HG02973 (cell line): ENCODE measurements around the gene STK11.

Experiments
- ATAC-seq: cut with Tn5 transposase; IDR thresholded peaks from one replicate; pipeline ENCODE4 v1.9.1; 2021; ENCODE audit warnings: moderate library complexity; ENCODE audit not compliant: unreplicated experiment

Gene STK11, protein sequence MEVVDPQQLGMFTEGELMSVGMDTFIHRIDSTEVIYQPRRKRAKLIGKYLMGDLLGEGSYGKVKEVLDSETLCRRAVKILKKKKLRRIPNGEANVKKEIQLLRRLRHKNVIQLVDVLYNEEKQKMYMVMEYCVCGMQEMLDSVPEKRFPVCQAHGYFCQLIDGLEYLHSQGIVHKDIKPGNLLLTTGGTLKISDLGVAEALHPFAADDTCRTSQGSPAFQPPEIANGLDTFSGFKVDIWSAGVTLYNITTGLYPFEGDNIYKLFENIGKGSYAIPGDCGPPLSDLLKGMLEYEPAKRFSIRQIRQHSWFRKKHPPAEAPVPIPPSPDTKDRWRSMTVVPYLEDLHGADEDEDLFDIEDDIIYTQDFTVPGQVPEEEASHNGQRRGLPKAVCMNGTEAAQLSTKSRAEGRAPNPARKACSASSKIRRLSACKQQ

DNA sequence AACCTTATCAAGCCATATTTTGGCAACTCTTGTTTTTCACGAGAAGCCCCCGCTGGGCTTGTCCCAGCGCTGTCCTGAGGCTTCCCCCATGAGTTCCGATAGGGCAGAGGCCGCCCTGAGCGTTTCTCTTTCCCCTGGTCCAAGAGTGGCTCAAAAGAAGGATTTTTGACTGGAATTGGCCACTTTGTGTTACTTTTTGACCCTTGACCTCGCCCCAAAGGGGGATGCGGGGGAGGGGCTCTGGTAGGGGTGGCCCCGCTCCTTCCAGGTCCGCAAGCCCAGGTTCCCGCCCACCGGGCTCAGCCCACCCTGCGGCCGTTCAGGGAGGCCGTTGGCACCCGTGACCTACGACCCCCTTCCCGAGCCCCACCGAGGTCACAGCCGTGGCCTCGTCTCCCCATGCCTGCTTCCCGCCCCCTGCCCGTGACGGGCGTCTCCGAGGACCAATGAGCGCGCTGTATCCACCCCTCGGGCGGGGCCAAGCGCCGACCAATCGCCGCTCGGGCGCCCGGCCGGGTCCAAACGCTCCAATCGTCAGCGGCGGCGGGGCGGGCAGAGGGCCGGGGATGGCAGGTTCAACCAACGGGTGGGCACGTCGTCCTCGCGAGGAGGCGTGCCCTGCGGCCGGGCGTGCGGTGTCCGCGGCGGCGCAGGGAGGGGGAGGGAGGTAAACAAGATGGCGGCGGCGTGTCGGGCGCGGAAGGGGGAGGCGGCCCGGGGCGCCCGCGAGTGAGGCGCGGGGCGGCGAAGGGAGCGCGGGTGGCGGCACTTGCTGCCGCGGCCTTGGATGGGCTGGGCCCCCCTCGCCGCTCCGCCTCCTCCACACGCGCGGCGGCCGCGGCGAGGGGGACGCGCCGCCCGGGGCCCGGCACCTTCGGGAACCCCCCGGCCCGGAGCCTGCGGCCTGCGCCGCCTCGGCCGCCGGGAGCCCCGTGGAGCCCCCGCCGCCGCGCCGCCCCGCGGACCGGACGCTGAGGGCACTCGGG lies at the start of gene STK11:
STK11 (plus strand) TSS at position 665 of the 986 bp plus-strand sequence. CDS start 1,136 bp downstream, outside the sequence.
- ATAC-seq = peak; percentile 80

DNA sequence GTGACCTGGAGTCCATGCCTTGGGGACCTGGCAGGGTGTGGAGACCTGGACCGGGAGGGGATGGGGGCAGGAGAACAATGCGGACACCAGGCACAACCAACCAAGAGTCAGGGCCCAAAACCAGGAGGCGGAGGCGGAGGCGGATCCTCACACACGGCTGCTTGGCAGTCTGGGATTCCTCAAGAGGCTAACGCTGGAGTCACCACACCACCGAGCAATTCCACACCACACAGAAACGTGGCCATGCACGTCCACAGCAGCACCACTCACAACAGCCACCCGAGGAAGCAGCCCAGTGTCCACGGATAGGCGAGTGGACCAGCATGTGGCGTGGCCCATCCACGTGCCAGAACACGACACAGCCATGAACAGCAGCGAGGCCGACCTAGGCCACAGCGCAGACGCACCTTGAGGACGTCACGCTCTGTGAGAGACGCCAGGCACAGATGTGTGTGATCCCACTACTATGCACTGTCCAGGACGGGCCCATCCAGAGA lies 49.2 kb upstream of the STK11 start:
- no peak for ATAC-seq

DNA sequence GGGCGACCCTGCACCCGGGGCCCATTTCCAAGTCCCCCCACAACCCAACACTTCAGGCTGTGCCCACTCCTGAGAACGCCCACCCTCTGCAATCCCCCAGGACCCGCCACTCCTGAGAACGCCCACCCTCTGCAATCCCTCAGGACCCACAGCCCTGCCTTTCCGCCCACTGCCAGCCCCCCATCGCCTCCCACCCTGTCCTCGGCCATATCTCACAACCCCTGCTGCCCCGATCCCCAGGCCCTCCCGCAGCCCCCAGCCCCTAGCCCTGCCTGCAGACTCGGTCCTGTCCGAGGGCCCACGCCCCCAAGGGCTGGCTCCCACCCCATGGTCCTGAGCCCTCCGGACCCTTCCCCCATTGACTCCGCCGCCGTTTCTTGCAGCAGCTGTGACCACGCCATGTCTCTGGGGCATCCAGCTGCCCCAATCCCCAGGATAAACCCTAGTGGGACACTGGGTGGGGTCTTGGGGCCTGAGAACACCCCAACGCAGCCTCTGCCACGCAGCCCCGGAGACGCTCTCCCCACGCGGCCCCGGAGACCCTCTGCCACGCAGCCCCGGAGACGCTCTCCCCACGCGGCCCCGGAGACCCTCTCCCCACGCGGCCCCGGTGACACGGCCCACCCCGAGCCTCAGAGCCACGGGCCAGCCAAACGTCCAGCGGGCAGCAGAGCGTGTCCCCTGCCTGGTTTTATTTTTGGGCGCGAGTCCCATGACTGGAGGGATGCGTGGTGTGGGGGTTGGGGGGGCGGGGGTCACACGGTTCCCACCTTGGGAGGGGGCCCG lies 48.6 kb upstream of the STK11 start:
- no peak for ATAC-seq

DNA sequence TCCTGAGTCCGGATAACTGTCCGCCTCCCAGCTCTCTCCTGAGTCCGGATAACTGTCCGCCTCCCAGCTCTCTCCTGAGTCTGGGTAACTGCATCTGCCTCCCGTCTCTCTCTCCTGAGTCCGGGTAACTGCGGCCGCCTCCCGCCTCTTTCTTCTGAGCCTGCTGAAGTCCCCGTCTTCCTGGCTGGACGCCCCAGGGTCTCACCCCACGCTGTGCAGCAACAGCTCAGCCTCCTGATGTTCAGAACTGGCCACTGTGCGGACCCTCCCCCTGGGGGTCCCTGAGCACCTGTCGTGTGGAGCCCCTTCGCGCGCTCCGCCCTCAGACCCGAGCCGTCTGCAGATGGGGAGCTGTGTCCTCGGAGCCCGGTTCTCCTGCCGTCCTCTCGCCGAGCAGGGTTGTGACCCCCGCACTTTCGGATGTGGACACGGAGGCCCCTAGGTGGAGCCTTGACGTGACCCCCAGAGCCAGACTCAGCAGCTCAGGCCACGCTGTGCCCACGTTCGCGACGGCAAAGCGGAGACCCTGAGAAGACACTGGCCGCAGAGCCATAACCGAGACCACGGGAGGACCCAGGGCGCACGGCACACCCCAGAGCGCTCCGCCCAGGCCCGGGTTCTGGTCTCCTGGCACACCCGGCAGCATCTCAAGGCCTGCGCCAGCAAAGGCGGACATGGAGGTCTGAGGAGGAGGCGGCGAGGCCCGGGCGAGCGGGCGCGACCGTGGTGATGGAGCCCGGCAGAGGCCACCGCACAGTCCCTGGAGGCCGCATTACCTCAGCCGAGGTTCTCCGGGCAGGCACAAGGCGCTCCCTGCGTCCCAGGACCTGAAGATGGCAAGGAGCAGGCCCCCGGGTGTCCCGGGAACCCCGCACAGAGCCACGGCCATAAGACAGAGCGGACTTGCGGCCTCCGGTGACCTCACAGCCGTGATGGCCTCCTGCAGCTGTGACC lies 47.4 kb upstream of the STK11 start:
- ATAC-seq = no peak

DNA sequence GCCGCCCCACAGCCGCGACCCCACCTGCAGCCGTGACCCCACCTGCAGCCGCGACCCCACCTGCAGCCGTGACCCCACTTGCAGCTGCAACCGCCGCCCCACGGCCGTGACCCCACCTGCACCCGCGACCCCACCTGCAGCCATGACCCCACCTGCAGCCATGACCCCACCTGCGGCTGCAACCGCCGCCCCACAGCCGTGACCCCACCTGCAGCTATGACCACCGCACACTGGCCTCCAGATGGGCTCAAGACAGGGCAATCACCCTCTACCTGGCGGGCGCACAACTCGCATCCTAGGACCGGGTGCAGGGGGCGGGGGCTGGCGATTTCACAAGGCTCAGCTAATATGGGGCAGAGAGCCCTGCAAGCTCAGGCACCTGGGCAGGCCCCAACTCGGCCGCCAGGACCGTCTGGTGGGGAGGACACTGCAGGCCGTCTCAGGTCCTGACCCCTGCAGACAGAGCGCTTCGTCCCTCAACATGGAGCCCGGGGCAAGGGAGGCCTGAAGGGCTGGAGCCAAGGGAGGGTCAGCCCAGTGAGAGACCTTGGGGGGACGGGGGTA lies 46.6 kb upstream of the STK11 start:
- ATAC-seq = no peak

DNA sequence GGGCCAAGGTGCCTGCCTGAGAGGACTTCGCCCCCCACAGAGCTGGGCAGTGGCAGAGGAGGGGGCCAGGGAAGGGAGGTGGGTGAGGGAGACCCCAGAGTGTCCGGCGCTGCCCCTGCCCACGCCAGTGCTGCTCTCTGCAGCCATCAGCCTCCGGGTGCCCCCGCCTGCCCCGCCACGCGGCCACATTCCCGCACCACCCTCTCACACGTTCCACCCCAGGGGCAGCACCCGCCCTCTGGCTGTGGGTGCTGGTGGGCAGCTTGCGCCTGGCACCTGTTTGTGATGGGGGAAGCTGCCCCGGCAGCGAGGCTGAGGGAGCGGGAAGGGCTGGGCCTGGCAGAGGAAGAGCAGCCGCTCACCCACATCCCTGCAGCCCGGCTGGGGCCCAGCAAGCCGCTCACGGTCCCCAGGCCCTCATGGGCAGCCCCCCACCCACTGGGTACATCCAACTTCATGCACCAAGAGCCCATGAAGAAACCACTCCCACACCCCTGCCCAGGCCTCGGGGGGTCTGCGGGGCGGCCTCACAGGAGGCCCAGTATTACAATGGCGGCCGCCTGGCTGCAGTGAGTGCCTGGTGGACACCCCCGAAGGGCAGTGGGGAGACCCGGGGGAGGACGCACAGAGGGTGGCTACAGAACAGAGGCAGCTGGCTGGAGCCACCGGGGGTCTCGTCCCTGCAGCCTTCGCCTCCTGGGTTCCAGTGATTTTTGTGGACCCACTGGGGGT lies 45.5 kb upstream of the STK11 start:
- ATAC-seq = no peak

DNA sequence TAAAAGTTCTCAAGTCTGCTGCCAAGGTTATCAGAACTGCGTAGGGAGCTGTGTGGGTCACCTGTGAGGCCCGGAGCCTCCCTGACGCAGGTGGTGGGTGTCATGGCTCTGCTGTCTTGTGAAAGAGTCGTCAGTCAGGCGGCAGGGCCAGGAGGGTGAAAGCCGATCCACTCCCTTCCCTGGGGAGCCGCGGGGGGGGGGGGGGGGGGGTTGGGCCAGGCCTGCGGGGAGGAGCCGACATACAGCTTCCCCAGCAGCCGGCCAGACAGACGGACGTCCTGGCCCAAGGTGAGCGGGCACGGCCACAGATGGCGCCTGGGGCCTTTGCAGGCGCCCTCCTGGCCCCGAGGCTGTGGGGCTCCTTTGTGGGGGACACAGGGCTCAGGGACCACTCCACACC lies 43.9 kb upstream of the STK11 start:
- no peak for ATAC-seq

DNA sequence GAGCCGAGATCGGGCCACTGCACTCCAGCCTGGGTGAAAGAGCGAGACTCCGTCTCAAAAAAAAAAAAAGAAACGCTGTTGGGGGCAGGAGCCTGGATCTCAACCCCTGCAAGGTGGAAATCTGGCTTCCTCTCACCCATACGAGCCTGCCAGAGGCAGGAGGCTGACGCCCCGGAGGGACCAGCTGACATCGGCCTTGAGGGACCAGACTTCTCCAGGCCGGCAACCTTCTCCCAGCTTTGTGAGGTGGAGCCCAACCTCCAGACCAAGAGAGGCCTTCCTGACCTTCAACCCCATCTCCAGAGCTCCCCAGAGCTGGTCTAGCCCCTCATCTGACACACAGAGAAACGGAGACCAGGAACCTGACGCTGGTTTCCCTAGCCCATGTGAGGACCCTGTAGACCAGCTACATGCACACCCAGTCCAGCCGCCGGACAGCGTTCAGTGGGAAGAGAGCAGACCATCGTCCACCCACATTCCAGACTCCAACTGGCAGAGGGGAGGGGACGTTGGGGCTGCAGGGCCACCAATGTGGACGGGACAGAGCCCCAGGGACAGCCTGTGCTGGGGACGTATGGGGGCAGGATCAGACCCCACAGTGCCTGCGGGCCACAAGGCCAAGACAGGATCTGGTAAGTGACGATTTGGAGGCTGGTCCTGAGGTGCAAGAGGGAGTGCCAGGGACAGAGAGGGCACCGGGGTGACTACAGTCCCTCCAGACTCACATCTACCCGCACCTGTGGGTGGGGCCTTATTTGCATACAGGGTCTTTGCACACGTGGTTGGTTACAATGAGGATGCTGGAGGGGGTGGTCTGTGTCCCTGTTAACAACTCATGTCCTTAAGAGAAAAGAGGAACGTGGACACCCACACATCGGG lies 42.9 kb upstream of the STK11 start:
- no peak for ATAC-seq

DNA sequence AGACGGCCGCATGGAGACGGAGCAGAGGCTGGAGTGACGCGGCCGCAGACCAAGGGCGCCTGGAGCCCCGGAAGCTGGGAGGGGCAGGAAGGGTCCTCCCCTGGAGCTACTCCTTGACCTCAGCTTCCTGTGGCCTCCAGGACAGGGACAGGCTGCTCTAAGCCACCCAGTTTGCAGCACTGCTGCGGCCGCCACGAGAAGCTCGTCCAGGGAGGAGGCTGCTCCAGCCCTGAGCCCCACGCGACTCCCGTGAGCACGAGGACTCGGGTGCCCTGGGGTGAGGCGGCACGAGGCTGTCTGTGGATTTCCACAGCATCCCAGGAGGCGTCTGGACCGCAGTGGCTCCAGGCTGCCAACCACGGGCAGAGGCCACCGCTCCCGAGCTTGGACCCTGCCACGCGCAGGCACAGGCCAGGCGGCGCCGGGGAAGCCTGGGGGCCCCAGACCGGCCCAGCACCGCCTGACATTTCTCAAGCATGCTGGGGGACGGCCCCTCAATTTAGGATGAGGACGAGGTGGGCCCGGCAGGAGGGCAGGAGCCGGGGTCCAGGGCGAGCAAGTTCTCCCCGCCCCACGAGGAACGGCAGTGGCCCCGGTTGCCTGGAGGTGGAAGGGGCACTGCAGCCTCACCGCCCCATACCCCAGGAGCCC lies 42.2 kb upstream of the STK11 start:
- no peak for ATAC-seq

DNA sequence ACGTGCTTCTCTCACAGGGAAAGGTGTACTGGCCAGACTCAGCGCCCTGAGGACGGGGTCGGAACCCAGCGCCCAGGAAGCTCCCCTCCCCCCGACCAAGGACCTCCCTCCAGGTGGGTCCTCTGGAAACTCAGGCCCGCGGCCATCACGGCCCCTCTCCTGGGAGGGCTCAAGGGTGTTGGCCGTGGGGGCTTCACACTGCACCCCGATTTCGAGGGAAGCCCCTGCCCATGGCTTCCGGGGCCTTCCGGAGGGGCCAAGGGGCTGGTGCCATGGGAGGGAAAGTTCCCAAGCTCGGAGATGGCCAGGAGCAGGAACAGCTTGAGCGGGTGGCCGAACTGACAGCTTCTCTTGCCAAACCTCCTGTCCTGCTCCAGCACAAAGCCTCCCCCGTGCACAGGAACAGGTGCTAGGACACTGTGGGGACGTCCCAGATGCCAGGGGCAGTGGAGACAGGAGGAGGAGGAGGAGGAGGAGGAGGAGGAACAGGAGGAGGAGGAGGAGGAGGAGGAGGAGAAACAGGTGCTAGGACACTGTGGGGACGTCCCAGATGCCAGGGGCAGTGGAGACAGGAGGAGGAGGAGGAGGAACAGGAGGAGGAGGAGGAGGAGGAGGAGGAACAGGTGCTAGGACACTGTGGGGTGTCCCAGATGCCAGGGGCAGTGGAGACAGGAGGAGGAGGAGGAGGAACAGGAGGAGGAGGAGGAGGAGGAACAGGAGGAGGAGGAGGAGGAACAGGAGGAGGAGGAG lies 41.5 kb upstream of the STK11 start:
- ATAC-seq = no peak

DNA sequence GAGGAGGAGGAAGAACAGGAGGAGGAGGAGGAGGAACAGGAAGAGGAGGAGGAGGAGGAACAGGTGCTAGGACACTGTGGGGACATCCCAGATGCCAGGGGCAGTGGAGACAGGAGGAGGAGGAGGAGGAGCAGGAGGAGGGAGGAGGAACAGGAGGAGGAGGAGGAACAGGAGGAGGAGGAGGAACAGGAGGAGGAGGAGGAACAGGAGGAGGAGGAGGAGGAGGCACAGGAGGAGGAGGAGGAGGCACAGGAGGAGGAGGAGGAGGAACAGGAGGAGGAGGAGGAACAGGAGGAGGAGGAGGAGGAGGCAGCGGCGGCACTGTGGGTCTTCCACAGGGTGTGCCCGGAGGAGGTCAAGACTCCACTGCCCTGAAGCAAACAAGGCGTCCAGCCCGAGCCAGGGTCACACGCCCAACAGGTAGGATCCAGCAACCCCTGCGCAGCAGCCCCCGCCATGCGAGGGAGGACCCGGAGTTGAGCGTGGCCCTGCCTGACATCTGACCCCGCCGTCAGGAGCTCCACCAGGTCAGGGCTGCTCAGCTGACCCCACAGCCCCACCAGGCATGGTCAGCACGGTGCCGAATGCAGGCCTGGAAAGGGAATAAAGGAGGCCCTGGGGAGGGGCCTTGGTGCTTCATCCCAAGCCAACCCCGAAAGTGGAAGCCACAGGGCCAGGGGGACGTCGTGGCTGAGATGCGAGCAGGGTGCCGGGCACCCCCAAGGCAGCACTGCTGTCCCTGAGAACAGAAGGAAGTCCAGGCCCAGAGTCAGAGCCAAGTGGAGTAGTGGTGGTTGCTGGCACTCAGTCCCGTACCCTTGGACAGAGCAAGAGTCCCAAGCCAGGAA lies 40.7 kb upstream of the STK11 start:
- no peak for ATAC-seq

DNA sequence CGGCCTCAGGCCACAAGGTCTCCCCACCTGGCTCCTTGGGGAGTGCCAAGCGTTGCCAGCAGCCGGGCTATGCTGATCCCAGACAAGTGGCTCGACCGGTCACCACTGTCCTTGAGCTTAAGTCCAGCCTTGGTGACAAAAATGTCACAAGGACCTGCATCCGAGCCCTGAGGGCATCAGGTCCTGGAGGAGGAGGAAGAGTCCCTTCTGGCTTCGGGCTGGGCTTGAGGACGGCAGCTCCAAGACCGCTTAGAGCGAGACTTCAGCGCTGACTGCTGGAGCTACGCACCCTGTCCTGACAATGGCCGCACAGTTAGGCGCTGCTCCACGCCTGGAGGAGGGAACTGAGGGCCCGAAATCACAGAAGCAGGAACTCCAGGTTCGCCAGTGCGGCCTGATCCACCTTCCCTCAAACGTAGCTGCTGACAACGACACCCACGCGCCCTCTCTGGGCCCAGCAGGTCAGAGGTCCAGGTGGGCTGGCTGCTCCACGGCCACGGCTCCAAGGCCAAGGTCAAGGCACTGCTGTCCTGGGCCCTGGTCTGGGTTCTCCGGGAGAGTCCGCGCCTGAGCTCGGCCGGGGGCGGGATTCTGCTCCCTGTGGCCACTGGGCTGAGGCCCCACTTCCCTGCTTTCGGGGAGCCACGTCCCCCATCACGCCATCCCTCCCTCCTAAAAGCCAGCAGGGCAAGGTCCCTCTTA lies 38.6 kb upstream of the STK11 start:
- ATAC-seq = no peak

DNA sequence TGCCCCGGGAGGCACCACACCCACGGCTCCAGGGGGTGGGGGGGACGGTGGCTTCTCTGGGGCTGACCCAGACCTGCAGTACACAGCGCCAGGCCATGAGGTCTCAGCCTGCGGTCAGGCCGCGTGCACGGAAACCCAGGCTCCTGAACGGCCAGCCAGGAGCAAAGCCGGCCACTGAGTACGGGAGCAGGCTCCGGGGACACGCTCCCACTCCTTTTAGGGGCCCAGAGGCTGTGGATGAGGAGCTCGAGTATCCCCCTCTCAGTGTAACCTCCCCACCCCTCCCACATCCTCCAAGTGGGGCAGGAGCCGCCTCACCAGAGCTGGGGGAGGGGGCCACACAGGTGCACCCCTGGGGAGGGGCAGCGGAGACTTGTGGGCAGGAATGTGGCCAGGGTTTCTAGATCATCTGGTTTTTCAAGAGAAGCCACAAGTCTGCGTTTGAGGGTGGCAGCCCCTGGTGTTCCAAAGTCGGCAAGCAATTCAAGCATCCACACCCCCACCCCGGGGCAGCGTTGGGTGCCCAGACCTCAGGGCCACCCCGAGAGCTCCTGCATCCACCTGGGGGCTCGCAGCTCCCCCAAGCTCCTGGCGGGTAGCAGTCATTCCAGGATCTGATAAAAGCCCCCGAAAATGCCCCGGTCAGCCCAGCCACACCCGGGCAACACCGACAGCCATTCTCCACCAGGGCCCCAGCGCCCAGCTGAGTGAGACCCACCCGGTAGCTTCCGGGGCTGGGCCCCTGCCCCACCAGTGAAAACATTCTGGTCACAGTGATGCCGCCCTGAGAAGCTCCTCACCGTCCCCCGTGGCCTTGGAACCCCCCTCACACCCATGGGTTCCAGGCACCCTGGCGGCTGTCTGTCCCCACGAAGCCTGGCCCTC lies 37.6 kb upstream of the STK11 start:
- ATAC-seq = no peak
